Keratinocyte (primary cell): Measurements from ENCODE around the gene DGKI.

Source experiments
- CTCF ChIP-seq, 3 experiments: IDR thresholded peaks in 1 of 3; conservative IDR thresholded peaks in 1 of 3; optimal IDR thresholded peaks in 1 of 3; 2 replicates in 2 of 3; 3 replicates in 1 of 3; pipeline versions ENCODE3 to v1.5.1; 2011; ENCODE audit warnings: low read length in 3 of 3, mild to moderate bottlenecking in 3 of 3, moderate library complexity in 2 of 3, control low read depth in 1 of 3, inconsistent platforms in 1 of 3; ENCODE audit not compliant: insufficient read depth in 2 of 3; ENCODE audit errors: extremely low read depth in 1 of 3
- EZH2 ChIP-seq: IDR thresholded peaks from one replicate; pipeline ENCODE4 v1.6.1; 2012; ENCODE audit warnings: inconsistent platforms, mild to moderate bottlenecking, low read length, moderate library complexity

GRCh38 chr7:137642031-137642430 is 204.7 kb downstream of the DGKI start:
- TF ChIP-seq CTCF (optimal IDR thresholded peaks at IDR 0.05 in 1 of 3, IDR thresholded peaks at IDR 0.05 in 1 of 3, conservative IDR thresholded peaks at IDR 0.05 in 1 of 3; ENCODE audit: extremely low read depth in 1 of 3, insufficient read depth in 2 of 3, low read length in 3 of 3) (no peak), EZH2 (no peak)
